Activated T-helper 1 cell treated with anti-CD3 and anti-CD28 coated beads, Interleukin-12 subunit alpha, Interleukin-12 subunit beta, Interleukin-2, Interleukin-4 antibody, amounts not matched to agents 30 ng/mL and 10 ng/mL and 1 ng/mL, durations not matched to agents 14 hours and 24 hours and 36 hours (primary cell): ENCODE data around the gene RPL35. TPM values are rescaled to one million over a fixed set of nuclear protein-coding genes. Genes with fewer than 3 reads are reported as not detected.
A peak's percentile ranks its signal among the peaks of the same experiment; 100 is the strongest.

Experiments
- DNase-seq: peaks from one replicate; pipeline ENCODE4 v3.0.0; 2021; ENCODE audit warnings: low spot score
- H3K27ac Mint-ChIP-seq: one replicate; pipeline ENCODE4 v1.8.0; 2021; ENCODE audit warnings: mild to moderate bottlenecking, mixed read lengths
- H3K27me3 Mint-ChIP-seq: one replicate; pipeline ENCODE4 v1.8.0; 2022; ENCODE audit warnings: mild to moderate bottlenecking, moderate library complexity, mixed read lengths; ENCODE audit not compliant: insufficient read depth
- H3K36me3 Mint-ChIP-seq: one replicate; pipeline ENCODE4 v1.8.0; 2021; ENCODE audit warnings: low read depth, mixed read lengths
- H3K4me1 Mint-ChIP-seq: one replicate; pipeline ENCODE4 v1.8.0; 2021; ENCODE audit warnings: low read depth, mixed read lengths
- H3K4me3 Mint-ChIP-seq: one replicate; pipeline ENCODE4 v1.8.0; 2021; ENCODE audit warnings: mild to moderate bottlenecking, moderate library complexity, mixed read lengths
- H3K9me3 Mint-ChIP-seq: one replicate; pipeline ENCODE4 v1.8.0; 2021; ENCODE audit warnings: mixed read lengths
- intact Hi-C: fragments of 100-400 bp; cut with micrococcal nuclease; formaldehyde crosslinking; loops from one replicate; pipeline ENCODE4 v1.15.1; 2024
- total RNA-seq: library from RNA; stranded (reverse); gene quantifications from 2 replicates; pipeline ENCODE4 v1.2.3, GENCODE V29; 2022

RPL35 gene
- total RNA-seq, 1 donor from 2014 or later = 1,750 TPM

GRCh38 chr9:124885551-124885950 is 23.8 kb upstream of the RPL35 start:
- DNase-seq = no peak
- Mint-ChIP-seq H3K4me3 (no peak overlapping the region), H3K9me3 (no peaks in the 10 kb centered on the region), H3K27me3 (no peaks in the 10 kb centered on the region), H3K27ac (no peak overlapping the region), H3K4me1 (no peaks in the 10 kb centered on the region), H3K36me3 (peaks cover 35% of the 10 kb centered on the region)
- intact Hi-C loops = no loop called here

- Mint-ChIP-seq H3K9me3 (no peaks in the 10 kb centered on the region), H3K27me3 (no peaks in the 10 kb centered on the region), H3K36me3 (peaks cover 31% of the 10 kb centered on the region), H3K4me3 (no peak overlapping the region), H3K4me1 (no peaks in the 10 kb centered on the region), H3K27ac (no peak overlapping the region)
- no peak for DNase-seq
- intact Hi-C loops = no loop called here
These were observed 22.6 kb upstream of the RPL35 start for GRCh38 chr9:124884376-124884775.

- Mint-ChIP-seq H3K27ac (no peak overlapping the region), H3K4me3 (no peak overlapping the region), H3K36me3 (peaks cover 43% of the 10 kb centered on the region), H3K4me1 (no peaks in the 10 kb centered on the region), H3K9me3 (no peaks in the 10 kb centered on the region), H3K27me3 (no peaks in the 10 kb centered on the region)
- no peak for DNase-seq
- intact Hi-C loops = no loop called here
These were observed 20.5 kb upstream of the RPL35 start for GRCh38 chr9:124882231-124882630.

- H3K36me3 Mint-ChIP-seq = peaks cover 39% of the 10 kb centered on the region
- H3K4me3 Mint-ChIP-seq = no peak overlapping the region
- H3K9me3 Mint-ChIP-seq = no peaks in the 10 kb centered on the region
- no peaks in the 10 kb centered on the region for H3K4me1 Mint-ChIP-seq
- H3K27me3 Mint-ChIP-seq = no peaks in the 10 kb centered on the region
- H3K27ac Mint-ChIP-seq = no peak overlapping the region
- intact Hi-C loops = no loop called here
- no peak for DNase-seq
These were observed 19.5 kb upstream of the RPL35 start for GRCh38 chr9:124881138-124881743.

GRCh38 chr9:124880501-124880900 is 18.7 kb upstream of the RPL35 start:
- Mint-ChIP-seq H3K36me3 (peaks cover 33% of the 10 kb centered on the region), H3K4me1 (no peaks in the 10 kb centered on the region), H3K9me3 (no peaks in the 10 kb centered on the region), H3K4me3 (no peak overlapping the region), H3K27ac (no peak overlapping the region), H3K27me3 (no peaks in the 10 kb centered on the region)
- DNase-seq = no peak
- intact Hi-C loops = no loop called here

- intact Hi-C loops = no loop called here
- Mint-ChIP-seq H3K27me3 (no peaks in the 10 kb centered on the region), H3K27ac (no peak overlapping the region), H3K36me3 (peaks cover 37% of the 10 kb centered on the region), H3K4me1 (no peaks in the 10 kb centered on the region), H3K9me3 (no peaks in the 10 kb centered on the region), H3K4me3 (no peak overlapping the region)
- no peak for DNase-seq
These were observed 17.5 kb upstream of the RPL35 start for GRCh38 chr9:124879226-124879625.

GRCh38 chr9:124878518-124878917 is 16.8 kb upstream of the RPL35 start:
- no peak for DNase-seq
- no peaks in the 10 kb centered on the region for H3K9me3 Mint-ChIP-seq
- intact Hi-C loops = no loop called here
- H3K36me3 Mint-ChIP-seq = peaks cover 38% of the 10 kb centered on the region
- no peaks in the 10 kb centered on the region for H3K27me3 Mint-ChIP-seq
- H3K27ac Mint-ChIP-seq = peak overlapping the region; percentile 23
- no peak overlapping the region for H3K4me3 Mint-ChIP-seq
- H3K4me1 Mint-ChIP-seq = peaks cover under 1% of the 10 kb centered on the region

- DNase-seq = no peak
- peaks cover 42% of the 10 kb centered on the region for H3K36me3 Mint-ChIP-seq
- H3K27ac Mint-ChIP-seq = no peak overlapping the region
- H3K4me3 Mint-ChIP-seq = no peak overlapping the region
- H3K27me3 Mint-ChIP-seq = no peaks in the 10 kb centered on the region
- intact Hi-C loops = no loop called here
- no peaks in the 10 kb centered on the region for H3K9me3 Mint-ChIP-seq
- H3K4me1 Mint-ChIP-seq = peaks cover 6% of the 10 kb centered on the region
These were observed 16.3 kb upstream of the RPL35 start for GRCh38 chr9:124878021-124878420.

GRCh38 chr9:124877021-124877782 is 15.4 kb upstream of the RPL35 start:
- intact Hi-C loops = no loop called here
- no peak for DNase-seq
- Mint-ChIP-seq H3K36me3 (peaks cover 45% of the 10 kb centered on the region), H3K4me1 (peaks cover 12% of the 10 kb centered on the region), H3K27me3 (no peaks in the 10 kb centered on the region), H3K9me3 (no peaks in the 10 kb centered on the region), H3K4me3 (no peak overlapping the region), H3K27ac (no peak overlapping the region)

- peaks cover 29% of the 10 kb centered on the region for H3K4me1 Mint-ChIP-seq
- intact Hi-C loops = no loop called here
- H3K27ac Mint-ChIP-seq = no peak overlapping the region
- no peaks in the 10 kb centered on the region for H3K9me3 Mint-ChIP-seq
- H3K36me3 Mint-ChIP-seq = peaks cover 54% of the 10 kb centered on the region
- peaks cover 1% of the 10 kb centered on the region for H3K27me3 Mint-ChIP-seq
- H3K4me3 Mint-ChIP-seq = no peak overlapping the region
- no peak for DNase-seq
These were observed 13.7 kb upstream of the RPL35 start for GRCh38 chr9:124875501-124875900.

- H3K4me3 Mint-ChIP-seq = no peak overlapping the region
- H3K36me3 Mint-ChIP-seq = peaks cover 50% of the 10 kb centered on the region
- H3K27ac Mint-ChIP-seq = no peak overlapping the region
- H3K4me1 Mint-ChIP-seq = peaks cover 36% of the 10 kb centered on the region
- H3K27me3 Mint-ChIP-seq = peaks cover 1% of the 10 kb centered on the region
- intact Hi-C loops = no loop called here
- no peaks in the 10 kb centered on the region for H3K9me3 Mint-ChIP-seq
- no peak for DNase-seq
These were observed 11.9 kb upstream of the RPL35 start for GRCh38 chr9:124873664-124874063.

GRCh38 chr9:124871156-124871561 is 9.4 kb upstream of the RPL35 start:
- H3K27me3 Mint-ChIP-seq = peaks cover 1% of the 10 kb centered on the region
- intact Hi-C loops = no loop called here
- H3K27ac Mint-ChIP-seq = peak overlapping the region; percentile 98
- peaks cover 45% of the 10 kb centered on the region for H3K36me3 Mint-ChIP-seq
- peak overlapping the region; percentile 99 for H3K4me3 Mint-ChIP-seq
- H3K9me3 Mint-ChIP-seq = no peaks in the 10 kb centered on the region
- DNase-seq = no peak
- peaks cover 53% of the 10 kb centered on the region for H3K4me1 Mint-ChIP-seq

- Mint-ChIP-seq H3K4me1 (peaks cover 53% of the 10 kb centered on the region), H3K27ac (peak overlapping the region; percentile 98), H3K27me3 (peaks cover 1% of the 10 kb centered on the region), H3K9me3 (no peaks in the 10 kb centered on the region), H3K36me3 (peaks cover 45% of the 10 kb centered on the region), H3K4me3 (peak overlapping the region; percentile 99)
- intact Hi-C loops = loop anchor here (1.0 kb wide), 7 partner anchors 8 to 330 kb away; partner anchors contain the start of genes ARPC5L, GOLGA1, NR6A1 and RABEPK
- DNase-seq = no peak
These were observed 9.0 kb upstream of the RPL35 start for GRCh38 chr9:124870723-124871122.
